Lower leg skin (tissue), 4 donors: ENCODE data around the gene ASB4. TPM values are rescaled to one million over a fixed set of nuclear protein-coding genes. Genes with fewer than 3 reads are reported as not detected.

Experiments used
- DNase-seq, 2 donors: peaks; one replicate each; pipeline ENCODE4 v3.0.0-alpha.2; 2019; ENCODE audit warnings: low spot score in 2 of 2
- H3K4me3 ChIP-seq: fragments of 200-600 bp; sonication (generic); 2 replicates; pipeline ENCODE4 v1.5.1; 2017; ENCODE audit warnings: mild to moderate bottlenecking, low read depth; ENCODE audit not compliant: poor library complexity, severe bottlenecking
- POLR2A ChIP-seq, 2 donors: fragments of 450-650 bp; IDR thresholded peaks; one replicate each; pipeline ENCODE4 v1.6.1; 2016 to 2017; ENCODE audit warnings: antibody characterized with exemption in 2 of 2, mild to moderate bottlenecking in 1 of 2, moderate library complexity in 1 of 2
- WGBS, 2 donors: methylation state at CpG; one replicate each; pipeline ENCODE4 v1.1.5; 2018; 5-methylcytosine and 5-hydroxymethylcytosine counted together
- intact Hi-C: fragments of 100-400 bp; cut with DNase I; formaldehyde crosslinking; loops from one replicate; pipeline ENCODE4 v1.15.0; 2023; ENCODE audit warnings: low total_unique reads
- total RNA-seq, 4 donors: library from RNA; depleted of rRNA; stranded (reverse); fragments of >200 nt; gene quantifications; one replicate each; pipeline ENCODE4 v1.1.0, GENCODE V29; 2016
- TF ChIP-seq, protein P1 (sequence below), 3 donors: fragments of 450-650 bp; IDR thresholded peaks; one replicate each; pipeline ENCODE4 v1.5.1; 2016; ENCODE audit warnings: antibody characterized with exemption in 3 of 3, mild to moderate bottlenecking in 3 of 3, moderate library complexity in 2 of 3

ASB4 gene
- total RNA-seq, 4 donors from 2014 or later, result 0.34 to 0.45 TPM; not detected in 2

DNA sequence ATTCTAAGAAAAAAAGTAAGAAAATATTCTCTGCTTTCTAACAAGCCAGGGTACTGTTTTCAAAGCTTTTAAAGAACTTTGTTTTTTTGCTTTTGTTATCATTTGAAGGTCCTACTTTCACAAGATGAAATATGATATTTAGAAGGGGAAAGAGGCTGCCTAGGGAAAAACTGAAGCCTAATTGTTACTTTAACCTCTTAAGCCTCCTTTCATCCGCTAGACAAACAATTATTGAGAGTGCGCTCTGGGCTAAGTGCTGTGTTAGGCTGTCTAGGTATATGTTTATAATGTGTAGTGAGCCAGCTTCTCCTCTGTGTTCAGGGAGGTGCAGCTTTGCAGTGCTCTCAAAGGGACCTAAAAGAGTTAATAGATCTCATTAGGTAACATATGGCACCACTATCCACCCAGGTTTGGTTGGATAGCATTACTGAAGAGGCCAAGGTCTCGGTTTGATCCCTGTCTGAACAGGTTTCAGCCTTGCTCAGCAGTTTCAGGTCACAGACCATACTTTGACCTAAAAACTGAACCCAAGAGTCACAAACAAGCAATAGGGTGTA, 92.6 kb downstream of the ASB4 start:
- H3K4me3 ChIP-seq, result no peak overlapping the region
- WGBS, 2 donors, result 52 to 64% methylated on average over 3 of the region's 3 CpGs
- TF ChIP-seq POLR2A (IDR thresholded peaks at IDR 0.05), result no peak
- TF ChIP-seq, protein P1, sequence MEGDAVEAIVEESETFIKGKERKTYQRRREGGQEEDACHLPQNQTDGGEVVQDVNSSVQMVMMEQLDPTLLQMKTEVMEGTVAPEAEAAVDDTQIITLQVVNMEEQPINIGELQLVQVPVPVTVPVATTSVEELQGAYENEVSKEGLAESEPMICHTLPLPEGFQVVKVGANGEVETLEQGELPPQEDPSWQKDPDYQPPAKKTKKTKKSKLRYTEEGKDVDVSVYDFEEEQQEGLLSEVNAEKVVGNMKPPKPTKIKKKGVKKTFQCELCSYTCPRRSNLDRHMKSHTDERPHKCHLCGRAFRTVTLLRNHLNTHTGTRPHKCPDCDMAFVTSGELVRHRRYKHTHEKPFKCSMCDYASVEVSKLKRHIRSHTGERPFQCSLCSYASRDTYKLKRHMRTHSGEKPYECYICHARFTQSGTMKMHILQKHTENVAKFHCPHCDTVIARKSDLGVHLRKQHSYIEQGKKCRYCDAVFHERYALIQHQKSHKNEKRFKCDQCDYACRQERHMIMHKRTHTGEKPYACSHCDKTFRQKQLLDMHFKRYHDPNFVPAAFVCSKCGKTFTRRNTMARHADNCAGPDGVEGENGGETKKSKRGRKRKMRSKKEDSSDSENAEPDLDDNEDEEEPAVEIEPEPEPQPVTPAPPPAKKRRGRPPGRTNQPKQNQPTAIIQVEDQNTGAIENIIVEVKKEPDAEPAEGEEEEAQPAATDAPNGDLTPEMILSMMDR (IDR thresholded peaks at IDR 0.05), result no peak
- DNase-seq, result no peak
- intact Hi-C loops, result no loop called here

DNA sequence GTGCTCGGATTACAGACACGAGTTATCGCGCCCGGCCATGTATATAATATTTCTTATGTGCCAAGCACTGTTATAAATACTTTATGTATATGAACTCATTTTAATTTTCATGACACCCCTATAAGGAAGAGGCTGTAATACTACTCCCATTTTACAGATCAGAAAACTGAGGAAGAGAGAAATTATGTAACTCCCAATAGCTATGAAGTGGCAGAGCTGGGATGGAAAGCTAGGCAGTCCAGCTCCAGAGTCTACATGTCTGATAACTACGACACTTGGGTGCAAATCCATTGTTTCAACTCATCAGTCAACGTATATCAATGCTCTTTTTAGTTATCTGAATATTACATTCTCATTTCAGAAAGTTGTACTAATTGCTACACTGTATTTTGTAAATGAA, 93.6 kb downstream of the ASB4 start:
- no peak overlapping the region for H3K4me3 ChIP-seq
- WGBS, 2 donors, result 85 to 90% methylated on average over 7 of the region's 7 CpGs
- intact Hi-C loops, result no loop called here
- TF ChIP-seq POLR2A (IDR thresholded peaks at IDR 0.05), result no peak
- TF ChIP-seq, protein P1 (IDR thresholded peaks at IDR 0.05), result no peak
- DNase-seq, result no peak

DNA sequence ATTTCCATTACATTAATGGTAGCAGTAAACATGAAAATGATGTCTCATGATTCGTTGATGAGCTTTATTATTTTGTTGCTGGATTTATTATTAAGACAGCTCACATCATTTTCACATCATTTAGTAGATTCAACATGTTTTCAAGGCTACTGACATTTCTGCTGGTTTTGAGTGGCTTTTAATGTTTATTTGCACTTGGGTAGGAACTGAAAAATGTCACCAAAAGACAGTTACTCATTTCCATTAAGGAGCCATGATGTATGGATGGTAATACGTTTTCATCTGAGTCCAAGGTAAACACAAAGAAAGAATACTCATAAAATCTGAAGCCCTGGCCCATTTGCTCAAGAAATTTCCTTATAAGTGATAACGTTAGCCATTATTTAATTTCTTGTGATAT, 95.7 kb downstream of the ASB4 start:
- no peak overlapping the region for H3K4me3 ChIP-seq
- intact Hi-C loops, result no loop called here
- WGBS, 2 donors, result 67 to 79% methylated on average over 3 of the region's 3 CpGs
- DNase-seq, result no peak
- no peak for TF ChIP-seq POLR2A (IDR thresholded peaks at IDR 0.05)
- TF ChIP-seq, protein P1 (IDR thresholded peaks at IDR 0.05), result no peak

DNA sequence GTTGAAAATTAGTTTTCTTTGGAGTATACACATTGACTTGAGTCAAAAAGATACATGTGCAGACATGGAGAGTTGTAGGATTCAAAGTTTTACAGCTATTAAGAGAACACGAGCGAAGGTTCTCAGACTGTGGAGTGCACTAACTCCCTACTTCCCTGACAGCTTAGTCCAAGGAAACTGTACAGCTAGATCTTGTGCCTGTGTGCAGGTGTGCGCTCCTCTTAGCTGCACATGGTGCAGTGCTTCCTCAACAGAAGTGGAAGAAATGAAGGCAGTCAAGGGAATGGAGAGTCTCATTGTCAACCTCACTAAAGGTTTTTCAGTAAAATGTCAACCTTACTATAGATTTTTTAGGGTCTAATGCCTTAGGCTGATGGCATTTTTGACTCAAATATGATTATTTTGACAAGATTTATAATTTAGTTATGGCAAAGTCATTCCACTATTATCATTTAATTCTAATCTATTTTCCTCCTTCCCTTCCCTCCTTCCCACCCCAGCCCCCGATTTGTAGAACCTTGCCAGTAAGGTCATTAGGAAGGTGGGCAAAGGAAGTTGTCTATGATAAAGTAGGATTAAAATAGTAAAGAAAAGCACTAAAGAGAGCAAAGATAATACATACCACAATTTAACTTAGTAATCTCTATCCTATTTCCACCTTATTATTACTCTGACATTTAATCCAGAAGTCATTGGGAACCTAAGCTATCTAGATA, 97.0 kb downstream of the ASB4 start:
- no peak for DNase-seq
- intact Hi-C loops, result no loop called here
- no peak for TF ChIP-seq POLR2A (IDR thresholded peaks at IDR 0.05)
- TF ChIP-seq, protein P1 (IDR thresholded peaks at IDR 0.05), result no peak
- WGBS, 2 donors, result 94 to 95% methylated on average over 4 of the region's 4 CpGs
- no peak overlapping the region for H3K4me3 ChIP-seq

DNA sequence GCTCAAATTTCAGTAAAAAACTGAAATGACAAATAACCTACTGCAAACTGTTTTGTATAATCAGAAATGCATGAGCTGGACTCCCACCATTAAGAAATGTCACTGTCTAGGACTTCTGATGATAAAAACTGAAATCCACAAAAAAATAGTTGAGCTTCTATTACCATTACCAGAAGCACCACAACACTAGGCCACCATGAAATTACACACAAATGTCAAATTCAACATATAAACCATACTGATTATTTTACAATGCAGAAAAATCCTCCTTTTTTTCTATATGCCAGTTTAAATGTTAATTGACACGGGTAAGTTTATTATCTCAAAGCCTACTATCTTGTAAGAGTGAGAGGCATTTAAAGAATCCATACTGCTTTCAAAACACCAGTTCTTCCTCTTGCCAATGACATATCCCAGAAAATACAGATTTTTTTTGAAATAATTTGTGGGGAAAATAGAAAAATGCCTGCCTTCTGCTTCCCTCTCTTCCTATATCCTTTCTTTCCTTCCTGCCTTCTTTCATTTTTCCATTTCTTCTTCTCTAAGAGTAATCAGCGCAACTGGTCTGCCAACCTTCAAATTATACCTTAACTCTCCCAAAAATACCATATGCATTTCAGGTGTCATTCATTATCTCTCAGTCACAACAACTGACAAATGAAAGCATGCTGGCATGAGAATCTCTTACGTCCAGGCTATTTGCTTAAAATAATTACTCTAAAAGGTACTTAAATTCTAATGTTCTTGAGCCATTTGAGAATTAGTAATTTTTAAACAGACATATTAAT, 98.3 kb downstream of the ASB4 start:
- 60 to 61% methylated on average over 3 of the region's 3 CpGs for WGBS, 2 donors
- intact Hi-C loops, result no loop called here
- no peak for DNase-seq
- H3K4me3 ChIP-seq, result no peak overlapping the region
- no peak for TF ChIP-seq POLR2A (IDR thresholded peaks at IDR 0.05)
- TF ChIP-seq, protein P1 (IDR thresholded peaks at IDR 0.05), result no peak
